HepG2 (cell line): ENCODE data around the gene SLC9A8. TPM values are rescaled to one million over a fixed set of nuclear protein-coding genes. Genes with fewer than 3 reads are reported as not detected.

Experiments used
- ATAC-seq: fragments of 200-7000 bp; cut with Tn5 transposase; 3 replicates; pipeline ENCODE4 v1.9.1; 2020; ENCODE audit warnings: mild to moderate bottlenecking, moderate library complexity
- BruUV-seq: library from RNA; stranded (reverse); fragments of 400-500 nt; replicated peaks from 2 replicates; lab custom pipeline; 2021; lab: Mats Ljungman, UMichigan
- CTCF ChIA-PET: fragments of 300-600 bp; formaldehyde crosslinking; extraction: SDS; loops from one replicate; lab custom pipeline; 2021; ENCODE audit warnings: low total read pairs, inconsistent platforms, low intra/inter-chr PET ratio; lab: Yijun Ruan, JAX
- POLR2A ChIA-PET: fragments of 350-600 bp; sonication (Branson Sonifier 250); formaldehyde crosslinking; loops from one replicate; lab custom pipeline; 2020; ENCODE audit warnings: antibody characterized with exemption, inconsistent platforms; lab: Yijun Ruan, JAX
- DNase-seq: peaks from one replicate; pipeline ENCODE4 v3.0.0-alpha.2; 2015; ENCODE audit warnings: low spot score
- FAIRE-seq: peaks from 3 replicates; lab custom pipeline; 2011; peaks lifted over from hg19 to GRCh38; lab: Jason Lieb, UNC
- H2AFZ ChIP-seq: one replicate; pipeline ENCODE4 v1.6.1; 2011; ENCODE audit warnings: low read length, inconsistent platforms
- H3K27ac ChIP-seq: fragments of 300-600 bp; 3 replicates; pipeline ENCODE4 v1.8.0; 2011; ENCODE audit warnings: mixed run types, mild to moderate bottlenecking, mixed read lengths, low read length, inconsistent platforms; ENCODE audit not compliant: insufficient read depth; ENCODE audit errors: extremely low read length
- H3K27me3 ChIP-seq, 2 experiments: fragments of 200-600 bp in 1 of 2; 2 replicates in 1 of 2; 3 replicates in 1 of 2; pipeline versions ENCODE4 v1.6.0 to v1.8.0; 2011; ENCODE audit warnings: low read length in 2 of 2, mild to moderate bottlenecking in 2 of 2, moderate library complexity in 2 of 2, inconsistent platforms in 1 of 2; ENCODE audit not compliant: insufficient read depth in 2 of 2, control insufficient read depth in 1 of 2
- H3K36me3 ChIP-seq, 2 experiments: fragments of 200-600 bp in 1 of 2; replicated peaks in 1 of 2; 2 replicates in 1 of 2; 3 replicates in 1 of 2; pipeline versions ENCODE4 v1.5.1 to v1.8.0; 2011; ENCODE audit warnings: low read length in 2 of 2, inconsistent platforms in 1 of 2; ENCODE audit not compliant: insufficient read depth in 2 of 2, control insufficient read depth in 1 of 2
- H3K4me1 ChIP-seq: 2 replicates; pipeline ENCODE4 v1.5.1; 2012; ENCODE audit warnings: low read length, inconsistent platforms; ENCODE audit not compliant: insufficient read depth
- H3K4me2 ChIP-seq: 2 replicates; pipeline ENCODE4 v1.6.0; 2011; ENCODE audit warnings: low read depth, low read length, inconsistent platforms
- H3K4me3 ChIP-seq, 3 experiments: fragments of 200-600 bp in 1 of 3; sonication (generic), shearing (Covaris generic) in 1 of 3; replicated peaks in 1 of 3; 2 replicates each; pipeline ENCODE4 v1.5.1; 2011 to 2016; ENCODE audit warnings: low read length in 3 of 3, inconsistent platforms in 2 of 3, low read depth in 2 of 3, mild to moderate bottlenecking in 2 of 3, control low read depth in 1 of 3, mixed read lengths in 1 of 3; ENCODE audit not compliant: insufficient read depth in 1 of 3
- H3K79me2 ChIP-seq: one replicate; pipeline ENCODE4 v1.6.1; 2011; ENCODE audit warnings: low read length, inconsistent platforms; ENCODE audit not compliant: insufficient read depth
- H3K9ac ChIP-seq: 2 replicates; pipeline ENCODE4 v1.6.0; 2011; ENCODE audit warnings: mild to moderate bottlenecking, low read depth, low read length, inconsistent platforms; ENCODE audit not compliant: insufficient read depth
- H3K9me3 ChIP-seq: 2 replicates; pipeline ENCODE4 v1.5.1; 2012; ENCODE audit warnings: mild to moderate bottlenecking, low read length
- H4K20me1 ChIP-seq: 2 replicates; pipeline ENCODE4 v1.6.0; 2011; ENCODE audit warnings: inconsistent platforms, mild to moderate bottlenecking, low read length, moderate library complexity; ENCODE audit not compliant: insufficient read depth
- CREB1 ChIP-seq, 2 experiments: fragments of 450-650 bp in 1 of 2; IDR thresholded peaks; 2 replicates each; pipeline ENCODE4 v1.6.1; 2016 to 2017; ENCODE audit warnings: control low read depth in 1 of 2, mild to moderate bottlenecking in 1 of 2, missing compliant biosample characterization in 1 of 2, missing genetic modification characterization in 1 of 2
- EEA1 ChIP-seq: sonication (generic); formaldehyde crosslinking; IDR thresholded peaks from 2 replicates; pipeline ENCODE4 v1.5.1; 2020; ENCODE audit warnings: mild to moderate bottlenecking, missing genetic modification reagents, borderline replicate concordance
- MYNN ChIP-seq: sonication (generic); formaldehyde crosslinking; IDR thresholded peaks from 2 replicates; pipeline ENCODE4 v1.4.0; 2020; ENCODE audit warnings: mild to moderate bottlenecking, low read depth, missing genetic modification reagents
- SIN3B ChIP-seq: fragments of 150-350 bp; IDR thresholded peaks from 2 replicates; pipeline ENCODE4 v1.6.1; 2014; ENCODE audit warnings: low read length
- ZIK1 ChIP-seq: sonication (generic); formaldehyde crosslinking; IDR thresholded peaks from 2 replicates; pipeline ENCODE4 v1.5.0; 2020; ENCODE audit warnings: mild to moderate bottlenecking, low read depth, missing genetic modification reagents, borderline replicate concordance
- ZNF225 ChIP-seq: sonication (generic); formaldehyde crosslinking; IDR thresholded peaks from 2 replicates; pipeline ENCODE4 v1.4.0; 2020; ENCODE audit warnings: mild to moderate bottlenecking, missing genetic modification reagents
- ZNF34 ChIP-seq: sonication (generic); formaldehyde crosslinking; IDR thresholded peaks from 2 replicates; pipeline ENCODE4 v1.4.0; 2020; ENCODE audit warnings: mild to moderate bottlenecking, missing genetic modification reagents, borderline replicate concordance
- ZNF501 ChIP-seq: sonication (generic); formaldehyde crosslinking; IDR thresholded peaks from 2 replicates; pipeline ENCODE4 v1.5.1; 2020; ENCODE audit warnings: mild to moderate bottlenecking, moderate library complexity, missing genetic modification reagents
- ZNF780A ChIP-seq: sonication (generic); formaldehyde crosslinking; IDR thresholded peaks from 2 replicates; pipeline ENCODE4 v1.8.0; 2022; ENCODE audit warnings: mild to moderate bottlenecking, missing genetic modification reagents, moderate library complexity
- WGBS: methylation state at CpG from one replicate; pipeline ENCODE4 v1.1.6; 2017; ENCODE audit warnings: low lambda C conversion rate; 5-methylcytosine and 5-hydroxymethylcytosine counted together
- in situ Hi-C: cut with HindIII; loops from 2 replicates; pipeline ENCODE4 v1.10.0; 2017; ENCODE audit warnings: low pct_unique_long_range_greater_than_20kb; ENCODE audit not compliant: extremely low pct_ligation_motif_present
- intact Hi-C: fragments of 100-400 bp; cut with micrococcal nuclease; formaldehyde crosslinking; loops from one replicate; pipeline ENCODE4 v1.10.0; 2022; ENCODE audit not compliant: unreplicated experiment
- polyA plus RNA-seq, 8 experiments: library from polyadenylated mRNA; depleted of rRNA in 3 of 8; stranded (reverse) in 7 of 8; unstranded in 1 of 8; fragments of >200 nt; fragmentation: Illumina TruSeq in 4 of 8; extraction: Trizol in 4 of 8; gene quantifications; 2 replicates each; pipeline versions ENCODE4 v1.2.1 to v1.2.3, GENCODE V29; 2011 to 2016; ENCODE audit warnings: low read depth in 4 of 8, missing spikeins in 1 of 8, mixed read lengths in 1 of 8; ENCODE audit not compliant: insufficient read depth in 1 of 8
- total RNA-seq, 5 experiments: library from RNA; depleted of rRNA; stranded (reverse); fragments of >200 nt; fragmentation: Illumina TruSeq; extraction: Trizol; gene quantifications; 2 replicates each; pipeline ENCODE4 v1.2.3, GENCODE V29; 2016; ENCODE audit warnings: low read depth in 1 of 5
- TF ChIP-seq, protein P1 (sequence below): sonication (generic); formaldehyde crosslinking; IDR thresholded peaks from 2 replicates; pipeline ENCODE4 v1.9.0; 2021; ENCODE audit warnings: missing genetic modification reagents, borderline replicate concordance
- TF ChIP-seq, protein P2 (sequence below): sonication (generic); formaldehyde crosslinking; IDR thresholded peaks from 2 replicates; pipeline ENCODE4 v1.8.1; 2023; ENCODE audit warnings: missing genetic modification reagents, mild to moderate bottlenecking, borderline replicate concordance

Gene SLC9A8
- total and polyA plus RNA-seq, 2 of the 13 experiments (the other 11 are each of a cell fraction or from before 2014, with no cell fraction given): 4.1 to 7.4 TPM

DNA sequence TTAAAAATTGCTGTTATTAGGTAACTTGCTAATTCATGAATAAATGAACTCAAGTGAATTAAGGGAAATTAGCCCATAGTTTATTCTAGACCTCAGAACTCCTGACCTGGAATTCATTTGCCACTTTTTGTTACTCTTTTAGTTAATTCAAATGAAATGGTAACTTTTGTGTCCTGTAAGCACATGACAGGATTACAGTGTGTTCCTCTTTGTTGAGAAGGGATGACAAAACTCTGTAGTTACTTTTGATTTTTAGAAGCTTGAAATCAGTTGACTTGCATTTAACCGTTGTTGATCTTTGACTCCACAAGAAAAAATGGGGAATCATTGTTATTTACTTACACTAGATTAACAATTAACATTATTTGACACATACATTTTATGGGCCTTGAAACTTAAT, 6.2 kb downstream of the SLC9A8 start:
- no peak for FAIRE-seq

DNA sequence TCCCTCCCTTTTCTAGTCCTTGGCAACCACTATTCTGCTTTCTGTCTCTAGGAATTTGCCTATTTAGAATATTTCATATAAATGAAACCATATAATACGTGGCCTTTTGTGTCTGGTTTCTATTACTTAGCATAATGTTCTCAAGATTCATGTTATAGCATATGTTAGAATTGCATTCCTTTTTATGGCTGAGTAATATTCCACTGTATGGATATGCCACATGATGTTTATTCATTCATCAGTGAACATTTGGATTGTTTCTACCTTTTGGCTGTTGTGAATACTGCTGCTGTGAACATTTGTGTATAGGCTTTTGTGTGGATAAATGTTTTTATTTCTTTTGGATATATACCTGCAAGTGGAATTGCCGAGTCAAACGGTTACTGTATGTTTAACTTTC, 7.1 kb downstream of the SLC9A8 start:
- peaks cover 8 to 36% of the 10 kb centered on the region in 2 experiments for H3K36me3 ChIP-seq

More for the DNA sequence above, 6.2 kb downstream of the SLC9A8 start:
- no peak overlapping the region for H3K4me3 ChIP-seq
- intact Hi-C loops: no loop called here
- ChIA-PET CTCF (no interaction called here), POLR2A (no interaction called here)
- peaks cover under 1% of the 10 kb centered on the region for H3K79me2 ChIP-seq
- BruUV-seq: no TSS peak
- H2AFZ ChIP-seq: no peak overlapping the region
- no peak overlapping the region for H3K27ac ChIP-seq
- in situ Hi-C loops: no loop called here
- no peak overlapping the region for H3K9ac ChIP-seq
- H3K4me2 ChIP-seq: no peak overlapping the region
- H3K27me3 ChIP-seq: no peaks in the 10 kb centered on the region
- peaks cover 8 to 28% of the 10 kb centered on the region in 2 experiments for H3K36me3 ChIP-seq
- no peaks in the 10 kb centered on the region for H4K20me1 ChIP-seq
- WGBS: 98% methylated on average over 1 of the region's 1 CpG
- peaks cover 21% of the 10 kb centered on the region for H3K4me1 ChIP-seq
- ATAC-seq: no peak
- TF ChIP-seq ZNF501 (CRISPR knock-in tag) (no peak), ZNF34 (CRISPR knock-in tag) (no peak), EEA1 (CRISPR knock-in tag) (no peak), ZNF225 (no peak), SIN3B (no peak), MYNN (CRISPR knock-in tag) (no peak), CREB1 (IDR thresholded peaks at IDR 0.05) (no peak), CREB1 (CRISPR knock-in tag; IDR thresholded peaks at IDR 0.05) (no peak), ZIK1 (CRISPR knock-in tag) (no peak)
- TF ChIP-seq, protein P1, sequence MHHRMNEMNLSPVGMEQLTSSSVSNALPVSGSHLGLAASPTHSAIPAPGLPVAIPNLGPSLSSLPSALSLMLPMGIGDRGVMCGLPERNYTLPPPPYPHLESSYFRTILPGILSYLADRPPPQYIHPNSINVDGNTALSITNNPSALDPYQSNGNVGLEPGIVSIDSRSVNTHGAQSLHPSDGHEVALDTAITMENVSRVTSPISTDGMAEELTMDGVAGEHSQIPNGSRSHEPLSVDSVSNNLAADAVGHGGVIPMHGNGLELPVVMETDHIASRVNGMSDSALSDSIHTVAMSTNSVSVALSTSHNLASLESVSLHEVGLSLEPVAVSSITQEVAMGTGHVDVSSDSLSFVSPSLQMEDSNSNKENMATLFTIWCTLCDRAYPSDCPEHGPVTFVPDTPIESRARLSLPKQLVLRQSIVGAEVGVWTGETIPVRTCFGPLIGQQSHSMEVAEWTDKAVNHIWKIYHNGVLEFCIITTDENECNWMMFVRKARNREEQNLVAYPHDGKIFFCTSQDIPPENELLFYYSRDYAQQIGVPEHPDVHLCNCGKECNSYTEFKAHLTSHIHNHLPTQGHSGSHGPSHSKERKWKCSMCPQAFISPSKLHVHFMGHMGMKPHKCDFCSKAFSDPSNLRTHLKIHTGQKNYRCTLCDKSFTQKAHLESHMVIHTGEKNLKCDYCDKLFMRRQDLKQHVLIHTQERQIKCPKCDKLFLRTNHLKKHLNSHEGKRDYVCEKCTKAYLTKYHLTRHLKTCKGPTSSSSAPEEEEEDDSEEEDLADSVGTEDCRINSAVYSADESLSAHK (CRISPR knock-in tag): no peak
- DNase-seq: no peak
- H3K9me3 ChIP-seq: no peaks in the 10 kb centered on the region

More for the DNA sequence above, 7.1 kb downstream of the SLC9A8 start:
- FAIRE-seq (no peak), ATAC-seq (no peak), DNase-seq (no peak)
- in situ Hi-C loops: no loop called here
- TF ChIP-seq, protein P2, sequence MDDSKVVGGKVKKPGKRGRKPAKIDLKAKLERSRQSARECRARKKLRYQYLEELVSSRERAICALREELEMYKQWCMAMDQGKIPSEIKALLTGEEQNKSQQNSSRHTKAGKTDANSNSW: no peak
- TF ChIP-seq ZNF780A (CRISPR knock-in tag): 0 out of 2 replicates have a peak, but pooled peaks have one; percentile 4
- H3K4me1 ChIP-seq: peaks cover 17% of the 10 kb centered on the region
- H3K27ac ChIP-seq: no peak overlapping the region
- H4K20me1 ChIP-seq: no peaks in the 10 kb centered on the region
- no peaks in the 10 kb centered on the region for H3K27me3 ChIP-seq
- H3K4me3 ChIP-seq: no peak overlapping the region
- ChIA-PET POLR2A (no interaction called here), CTCF (no interaction called here)
- BruUV-seq: no TSS peak
- no peaks in the 10 kb centered on the region for H3K79me2 ChIP-seq
- intact Hi-C loops: no loop called here
- WGBS: 81% methylated on average over 3 of the region's 3 CpGs
- no peak overlapping the region for H3K9ac ChIP-seq
- no peak overlapping the region for H3K4me2 ChIP-seq
- no peaks in the 10 kb centered on the region for H3K9me3 ChIP-seq
- H2AFZ ChIP-seq: no peak overlapping the region
